NT2/D1 (cell line): ENCODE data around the gene MICAL2.

ENCODE experiments used
- SUZ12 ChIP-seq: IDR thresholded peaks from 2 replicates; pipeline ENCODE4 v1.6.1; 2011; ENCODE audit not compliant: insufficient read length, insufficient read depth; ENCODE audit errors: extremely low read depth
- YY1 ChIP-seq: IDR thresholded peaks from 2 replicates; pipeline ENCODE4 v1.6.1; 2011; ENCODE audit not compliant: insufficient read length, insufficient read depth
- ZNF274 ChIP-seq: IDR thresholded peaks from 2 replicates; pipeline ENCODE4 v1.6.1; 2011; ENCODE audit warnings: mild to moderate bottlenecking, low read depth, low read length

- TF ChIP-seq ZNF274: no peak
- TF ChIP-seq YY1: no peak
- TF ChIP-seq SUZ12: no peak
Measured at GRCh38 chr11:12232817-12233601, 122.6 kb downstream of the MICAL2 start.
